ENCODE measurements around the gene DDIT4. TPM values are rescaled to one million over a fixed set of nuclear protein-coding genes. Genes with fewer than 3 reads are reported as not detected.

Gene DDIT4
- total and polyA plus RNA-seq, 4 experiments from 2014 or later, result 23.1 to 635 (median 89.4) TPM

DNA sequence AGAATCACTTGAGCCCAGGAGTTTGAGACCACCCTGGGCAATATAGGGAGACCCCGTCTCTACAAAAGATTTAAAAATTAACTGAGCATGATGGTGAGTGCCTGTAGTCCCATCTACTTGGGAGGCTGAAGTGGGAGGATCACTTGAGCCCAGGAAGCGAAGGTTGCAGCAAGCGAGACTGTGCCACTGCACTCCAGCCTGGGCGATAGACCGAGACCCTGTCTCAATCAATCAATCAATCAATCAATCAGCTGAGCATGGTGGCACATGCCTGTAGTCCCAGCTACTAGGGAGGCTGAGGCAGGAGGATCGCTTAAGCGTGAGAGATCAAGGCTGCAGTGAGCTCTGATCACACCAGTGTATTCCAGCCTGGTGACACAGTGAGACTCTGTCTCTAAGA, 40.5 kb downstream of the DDIT4 start:
- H3K4me1 Mint-ChIP-seq, result peaks cover 38 to 66% (median 55%) of the 10 kb centered on the region in 4 donors
- peaks cover 71% of the 10 kb centered on the region for H3K4me1 ChIP-seq (ENCODE audit: insufficient read depth, low read length)
- H3K36me3 Mint-ChIP-seq, result no peaks in the 10 kb centered on the region
- no peaks in the 10 kb centered on the region for H3K27me3 Mint-ChIP-seq
- ChIA-PET POLR2A (ENCODE audit: partially characterized antibody) (interaction anchor here (10.3 to 13.9 kb wide), 2 partner anchors 15 to 39 kb away, joined by 156 to 368 read pairs; partner anchors contain the start of gene DDIT4), CTCF (ENCODE audit: partially characterized antibody) (interaction anchor here (1.0 to 1.9 kb wide), 4 partner anchors 17 to 69 kb away, joined by 3 to 5 read pairs (median 4); no protein-coding TSS in a partner anchor)
- no peak overlapping the region for H3K4me3 ChIP-seq (ENCODE audit: low read length in 2 of 2)
- H3K4me3 Mint-ChIP-seq, result no peak overlapping the region
- H3K9me3 Mint-ChIP-seq, result no peaks in the 10 kb centered on the region
- H3K27ac ChIP-seq (ENCODE audit: low read depth, low read length), result no peak overlapping the region
- H3K27ac Mint-ChIP-seq, result peak overlapping the region in 4 of 7 donors; percentile 12 to 70 (median 34)
- H3K27me3 ChIP-seq (ENCODE audit: insufficient read depth, low read length), result no peaks in the 10 kb centered on the region
- intact Hi-C loops (cut with micrococcal nuclease), result no loop called here
- no peaks in the 10 kb centered on the region for H3K9me3 ChIP-seq (ENCODE audit: control insufficient read depth in 1 of 2, low read length in 2 of 2)
- no peak for DNase-seq
- no peaks in the 10 kb centered on the region for H3K36me3 ChIP-seq (ENCODE audit: insufficient read depth, low read length)

DNA sequence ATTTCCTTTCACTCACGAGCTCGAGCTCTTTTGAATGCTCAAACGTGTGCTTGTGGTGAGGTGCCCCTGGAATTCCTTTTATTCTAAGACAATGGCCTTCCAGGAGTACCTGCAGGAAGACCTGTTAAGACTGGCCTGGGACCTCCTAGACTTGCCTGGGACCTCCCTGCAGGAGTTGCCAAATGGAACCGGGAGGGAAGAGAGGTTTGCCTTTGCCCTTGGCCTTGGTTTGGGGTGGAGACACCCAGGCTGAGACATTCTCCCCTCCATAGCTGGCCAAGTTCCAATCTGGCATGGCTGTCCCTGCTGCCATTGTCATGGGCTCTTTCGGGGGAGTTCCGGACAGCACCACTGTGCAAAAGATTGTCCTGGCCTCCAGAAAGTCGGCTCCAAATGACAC, 41.3 kb downstream of the DDIT4 start:
- POLR2A ChIA-PET (ENCODE audit: partially characterized antibody), result interaction anchor here (10.3 to 13.9 kb wide), 2 partner anchors 16 to 39 kb away, joined by 156 to 368 read pairs; partner anchors contain the start of gene DDIT4

DNA sequence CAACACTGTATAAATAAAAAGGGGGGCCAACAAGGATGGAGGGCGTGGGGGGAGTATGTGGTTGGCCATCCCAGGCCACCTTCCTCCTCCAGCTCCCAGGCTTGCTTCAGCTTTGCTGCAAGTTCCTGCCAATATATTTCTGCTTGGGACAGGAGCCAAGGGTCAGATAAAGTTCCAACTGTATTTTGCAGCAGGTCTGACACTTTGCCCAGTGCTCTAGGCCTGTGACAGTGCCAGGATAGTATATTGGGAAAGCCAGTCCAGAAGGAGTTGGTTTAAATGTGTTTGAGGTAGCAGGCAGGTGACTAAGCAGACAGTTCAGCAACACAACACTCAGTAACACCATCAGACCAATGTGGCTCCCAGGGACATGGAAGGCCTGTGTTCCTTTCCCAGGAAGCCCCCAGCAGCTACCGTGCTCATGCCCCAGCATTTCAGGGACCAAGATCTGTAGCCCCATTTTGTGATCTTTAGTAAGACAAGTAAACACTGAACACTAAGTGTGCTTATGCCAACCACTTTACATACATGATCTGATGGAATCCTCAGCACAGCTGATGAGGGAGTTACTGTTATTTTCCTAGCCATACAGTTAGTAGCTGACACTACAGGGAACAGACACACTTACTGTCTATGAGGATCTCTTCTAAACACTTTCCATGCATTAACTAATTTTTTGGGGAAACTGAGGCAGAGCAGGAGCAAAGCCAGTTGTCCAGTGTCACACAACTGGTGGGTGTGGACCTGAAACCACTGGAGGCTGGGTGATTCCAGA, 42.1 kb downstream of the DDIT4 start:
- CTCF ChIA-PET (ENCODE audit: partially characterized antibody), result interaction anchor here (0.6 to 2.3 kb wide), 7 partner anchors 14 to 190 kb away, joined by 3 to 23 read pairs (median 4); partner anchors contain the start of gene DDIT4
- H3K9me3 Mint-ChIP-seq, result no peaks in the 10 kb centered on the region
- Histone ChIP-seq H3K36me3 (ENCODE audit: insufficient read depth, low read length) (no peaks in the 10 kb centered on the region), H3K4me1 (ENCODE audit: insufficient read depth, low read length) (peaks cover 69% of the 10 kb centered on the region), H3K9me3 (ENCODE audit: control insufficient read depth in 1 of 2, low read length in 2 of 2) (no peaks in the 10 kb centered on the region), H3K27ac (ENCODE audit: low read depth, low read length) (no peak overlapping the region), H3K27me3 (ENCODE audit: insufficient read depth, low read length) (no peaks in the 10 kb centered on the region), H3K4me3 (ENCODE audit: low read length in 2 of 2) (no peak overlapping the region)
- no peaks in the 10 kb centered on the region for H3K36me3 Mint-ChIP-seq
- H3K4me1 Mint-ChIP-seq, result peaks cover 39 to 65% (median 53%) of the 10 kb centered on the region in 4 donors
- DNase-seq, result no peak
- intact Hi-C loops (cut with micrococcal nuclease), result no loop called here
- POLR2A ChIA-PET (ENCODE audit: partially characterized antibody), result interaction anchor here (1.2 to 13.9 kb wide), 7 partner anchors 16 to 228 kb away, joined by 4 to 368 read pairs (median 14); partner anchors contain the start of genes ANAPC16, ASCC1, DDIT4 and SPOCK2
- peak overlapping the region in 7 of 8 donors; percentile 8 to 77 (median 58) for H3K4me3 Mint-ChIP-seq
- no peaks in the 10 kb centered on the region for H3K27me3 Mint-ChIP-seq
- peak overlapping the region; percentile 22 to 99 (median 90) for H3K27ac Mint-ChIP-seq

More for the DNA sequence above, 41.3 kb downstream of the DDIT4 start:
- no peaks in the 10 kb centered on the region for H3K36me3 Mint-ChIP-seq
- Histone ChIP-seq H3K4me1 (ENCODE audit: insufficient read depth, low read length) (peaks cover 69% of the 10 kb centered on the region), H3K27me3 (ENCODE audit: insufficient read depth, low read length) (no peaks in the 10 kb centered on the region), H3K27ac (ENCODE audit: low read depth, low read length) (no peak overlapping the region), H3K36me3 (ENCODE audit: insufficient read depth, low read length) (no peaks in the 10 kb centered on the region), H3K9me3 (ENCODE audit: control insufficient read depth in 1 of 2, low read length in 2 of 2) (no peaks in the 10 kb centered on the region), H3K4me3 (ENCODE audit: low read length in 2 of 2) (no peak overlapping the region)
- intact Hi-C loops (cut with micrococcal nuclease), result no loop called here
- H3K9me3 Mint-ChIP-seq, result no peaks in the 10 kb centered on the region
- no peak for DNase-seq
- CTCF ChIA-PET (ENCODE audit: partially characterized antibody), result interaction anchor here (1.7 to 2.3 kb wide), 4 partner anchors 22 to 70 kb away, joined by 4 to 23 read pairs (median 6); partner anchors contain the start of gene DDIT4
- H3K4me1 Mint-ChIP-seq, result peaks cover 35 to 65% (median 51%) of the 10 kb centered on the region in 4 donors
- H3K27ac Mint-ChIP-seq, result peak overlapping the region in 1 of 7 donors; percentile 55
- H3K4me3 Mint-ChIP-seq, result no peak overlapping the region
- no peaks in the 10 kb centered on the region for H3K27me3 Mint-ChIP-seq

DNA sequence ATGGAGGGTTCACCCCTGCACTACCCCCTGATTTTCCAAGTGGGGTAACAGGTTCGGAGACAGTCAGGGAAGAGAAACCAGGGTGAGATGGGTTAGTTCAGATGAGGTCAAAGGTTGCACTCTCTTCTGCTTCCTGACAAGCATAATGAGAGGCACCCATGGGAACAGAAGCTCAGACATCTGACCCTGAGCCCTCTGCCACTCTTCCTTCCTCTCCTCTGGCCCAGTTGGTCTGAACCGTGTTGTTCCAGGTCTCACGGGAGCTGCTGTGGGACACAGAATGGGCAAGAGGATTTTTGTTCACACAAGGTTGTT, 42.6 kb downstream of the DDIT4 start:
- no peaks in the 10 kb centered on the region for H3K36me3 Mint-ChIP-seq
- no peaks in the 10 kb centered on the region for H3K9me3 Mint-ChIP-seq
- no peak overlapping the region for H3K27ac ChIP-seq (ENCODE audit: low read depth, low read length)
- no peaks in the 10 kb centered on the region for H3K27me3 Mint-ChIP-seq
- peaks cover 71% of the 10 kb centered on the region for H3K4me1 ChIP-seq (ENCODE audit: insufficient read depth, low read length)
- DNase-seq, result no peak
- H3K4me3 ChIP-seq (ENCODE audit: low read length in 2 of 2), result no peak overlapping the region
- peak overlapping the region in 7 of 8 donors; percentile 8 to 77 (median 58) for H3K4me3 Mint-ChIP-seq
- peak overlapping the region; percentile 82 to 99 (median 94) for H3K27ac Mint-ChIP-seq
- ChIA-PET POLR2A (ENCODE audit: partially characterized antibody) (interaction anchor here (1.0 to 13.9 kb wide), 11 partner anchors 10 to 228 kb away, joined by 3 to 368 read pairs (median 8); partner anchors contain the start of genes ANAPC16, ASCC1, DDIT4 and SPOCK2), CTCF (ENCODE audit: partially characterized antibody) (interaction anchor here (0.6 to 2.3 kb wide), 8 partner anchors 15 to 190 kb away, joined by 3 to 23 read pairs (median 4); partner anchors contain the start of gene DDIT4)
- no peaks in the 10 kb centered on the region for H3K9me3 ChIP-seq (ENCODE audit: control insufficient read depth in 1 of 2, low read length in 2 of 2)
- no peaks in the 10 kb centered on the region for H3K36me3 ChIP-seq (ENCODE audit: insufficient read depth, low read length)
- no peaks in the 10 kb centered on the region for H3K27me3 ChIP-seq (ENCODE audit: insufficient read depth, low read length)
- intact Hi-C loops (cut with micrococcal nuclease), result no loop called here
- peaks cover 40 to 70% (median 55%) of the 10 kb centered on the region in 4 donors for H3K4me1 Mint-ChIP-seq

DNA sequence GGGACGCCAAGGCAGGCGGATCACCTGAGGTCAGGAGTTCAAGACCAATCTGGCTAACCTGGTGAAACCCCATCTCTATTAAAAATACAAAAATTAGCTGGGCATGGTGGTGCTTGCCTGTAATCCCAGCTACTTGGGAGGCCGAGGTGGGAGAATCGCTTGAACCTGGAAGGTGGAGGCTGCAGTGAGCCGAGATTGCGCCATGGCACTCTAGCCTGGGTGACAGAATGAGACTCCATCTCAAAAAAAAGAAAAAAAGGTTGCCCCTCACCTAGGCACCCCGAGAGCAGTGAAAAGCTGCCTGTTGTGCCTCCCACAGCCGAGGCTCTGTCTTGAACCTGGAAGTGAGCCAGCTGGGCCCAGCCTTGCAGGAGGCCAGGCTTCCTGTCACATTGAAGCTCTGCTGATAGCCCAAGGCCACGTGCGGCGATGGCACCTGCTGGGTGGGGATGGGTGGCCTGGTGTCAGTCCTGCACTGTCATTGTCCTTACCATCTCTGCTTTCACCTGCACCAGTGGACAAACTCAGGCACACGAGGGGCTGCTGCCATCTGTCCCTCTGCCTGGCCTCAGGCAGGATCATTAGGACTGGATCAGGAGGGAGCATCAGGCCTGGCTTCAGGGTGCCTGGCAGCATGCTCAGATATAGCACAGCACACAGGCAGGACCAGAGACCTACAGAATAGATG, 43.2 kb downstream of the DDIT4 start:
- no peaks in the 10 kb centered on the region for H3K9me3 Mint-ChIP-seq
- peak; percentile 59 to 72 (median 63) for DNase-seq
- intact Hi-C loops (cut with micrococcal nuclease), result no loop called here
- H3K27me3 Mint-ChIP-seq, result no peaks in the 10 kb centered on the region
- ChIA-PET POLR2A (ENCODE audit: partially characterized antibody) (interaction anchor here (1.0 to 13.9 kb wide), 11 partner anchors 10 to 229 kb away, joined by 3 to 368 read pairs (median 8); partner anchors contain the start of genes ANAPC16, ASCC1, DDIT4 and SPOCK2), CTCF (ENCODE audit: partially characterized antibody) (interaction anchor here (0.8 to 2.7 kb wide), 8 partner anchors 10 to 191 kb away, joined by 3 to 23 read pairs (median 4); partner anchors contain the start of gene DDIT4)
- Histone ChIP-seq H3K4me1 (ENCODE audit: insufficient read depth, low read length) (peaks cover 73% of the 10 kb centered on the region), H3K27ac (ENCODE audit: low read depth, low read length) (peak overlapping the region; percentile 29), H3K9me3 (ENCODE audit: control insufficient read depth in 1 of 2, low read length in 2 of 2) (no peaks in the 10 kb centered on the region), H3K27me3 (ENCODE audit: insufficient read depth, low read length) (no peaks in the 10 kb centered on the region), H3K4me3 (ENCODE audit: low read length in 2 of 2) (no peak overlapping the region), H3K36me3 (ENCODE audit: insufficient read depth, low read length) (no peaks in the 10 kb centered on the region)
- peak overlapping the region; percentile 89 to 99 (median 94) for H3K27ac Mint-ChIP-seq
- peaks cover 42 to 71% (median 57%) of the 10 kb centered on the region in 4 donors for H3K4me1 Mint-ChIP-seq
- H3K4me3 Mint-ChIP-seq, result peak overlapping the region; percentile 8 to 86 (median 62)
- no peaks in the 10 kb centered on the region for H3K36me3 Mint-ChIP-seq

DNA sequence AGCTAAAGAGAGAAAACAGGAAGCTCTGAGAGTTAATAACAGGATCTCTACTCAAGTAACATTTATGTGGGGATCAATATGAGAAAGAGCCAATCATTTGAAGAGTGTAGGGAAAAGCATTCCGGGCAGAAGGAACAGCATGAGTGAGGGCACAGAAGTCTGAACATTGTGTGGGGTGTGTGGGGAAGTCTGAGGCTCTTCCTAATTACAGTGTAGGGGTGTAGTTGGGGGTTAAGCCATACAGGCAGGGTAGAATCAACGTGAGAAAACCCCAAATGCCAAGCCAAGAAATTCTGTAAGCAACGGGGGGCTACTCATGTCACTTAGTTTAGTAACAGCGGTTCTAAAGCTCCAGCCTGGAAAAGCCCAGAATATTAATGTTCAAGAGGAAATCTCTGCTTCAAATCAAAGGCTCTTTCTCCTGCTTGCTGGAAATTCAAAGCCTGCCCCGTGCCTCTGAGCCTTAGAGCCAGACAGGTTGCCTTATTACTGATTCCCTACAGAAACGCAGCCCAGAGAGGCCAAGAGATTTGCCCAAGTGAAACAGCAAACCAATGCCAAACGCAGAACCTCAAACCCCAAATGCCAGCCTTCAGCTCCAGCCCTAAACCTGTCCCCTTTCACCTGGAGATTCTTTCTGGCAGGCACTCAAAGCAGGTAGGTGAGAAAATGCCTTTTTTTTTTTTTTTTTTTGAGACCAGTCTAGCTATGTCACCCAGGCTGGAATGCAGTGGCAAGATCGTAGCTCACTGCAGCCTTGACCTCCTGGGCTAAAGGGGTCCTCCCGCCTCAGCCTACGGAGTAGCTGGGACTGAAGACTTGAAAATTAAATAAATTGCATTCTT, 44.9 kb downstream of the DDIT4 start:
- no peaks in the 10 kb centered on the region for H3K36me3 Mint-ChIP-seq
- no peaks in the 10 kb centered on the region for H3K9me3 ChIP-seq (ENCODE audit: control insufficient read depth in 1 of 2, low read length in 2 of 2)
- peak overlapping the region; percentile 93 to 99 (median 96) for H3K27ac Mint-ChIP-seq
- no peaks in the 10 kb centered on the region for H3K36me3 ChIP-seq (ENCODE audit: insufficient read depth, low read length)
- peak overlapping the region; percentile 89 for H3K27ac ChIP-seq (ENCODE audit: low read depth, low read length)
- H3K27me3 ChIP-seq (ENCODE audit: insufficient read depth, low read length), result no peaks in the 10 kb centered on the region
- peak overlapping the region; percentile 50 to 82 (median 78) for H3K4me3 Mint-ChIP-seq
- peak overlapping the region; percentile 46 to 55 for H3K4me3 ChIP-seq (ENCODE audit: low read length in 2 of 2)
- POLR2A ChIA-PET (ENCODE audit: partially characterized antibody), result interaction anchor here (0.7 to 13.9 kb wide), 17 partner anchors 9 to 231 kb away, joined by 3 to 368 read pairs (median 4); partner anchors contain the start of genes ANAPC16, ASCC1, DDIT4 and SPOCK2
- H3K4me1 Mint-ChIP-seq, result peaks cover 51 to 82% (median 70%) of the 10 kb centered on the region in 4 donors
- intact Hi-C loops (cut with micrococcal nuclease), result loop anchor here (1.0 to 2.0 kb wide), 4 partner anchors 17 to 70 kb away; no protein-coding TSS in a partner anchor
- H3K9me3 Mint-ChIP-seq, result no peaks in the 10 kb centered on the region
- H3K27me3 Mint-ChIP-seq, result no peaks in the 10 kb centered on the region
- H3K4me1 ChIP-seq (ENCODE audit: insufficient read depth, low read length), result peaks cover 86% of the 10 kb centered on the region
- DNase-seq, result no peak
- CTCF ChIA-PET (ENCODE audit: partially characterized antibody), result interaction anchor here (0.7 to 5.7 kb wide), 18 partner anchors 8 to 193 kb away, joined by 3 to 51 read pairs (median 4); partner anchors contain the start of genes ANAPC16, ASCC1 and DDIT4
